GM19043 (cell line): ENCODE results near the gene FRY.
"Not testable (repeated sequence)": the region's sequence is repeated elsewhere in the genome, so short reads cannot be mapped to it uniquely, and the experiment has no call there.

Experiments
- ATAC-seq: cut with Tn5 transposase; IDR thresholded peaks from one replicate; pipeline ENCODE4 v1.9.1; 2021; ENCODE audit warnings: low read depth; ENCODE audit not compliant: unreplicated experiment

FRY gene

GRCh38 chr13:32031025-32031814, at the start of gene FRY:
Gene FRY (plus strand): TSS chr13:32031774. CDS start chr13:32031796, 22 bp downstream.
- ATAC-seq = peak; percentile 69

GRCh38 chr13:31982124-31982523, 49.5 kb upstream of the FRY start:
- no peak for ATAC-seq

GRCh38 chr13:31982540-31982939, 49.0 kb upstream of the FRY start:
- no peak for ATAC-seq

GRCh38 chr13:31983696-31984095, 47.9 kb upstream of the FRY start:
- ATAC-seq = not testable (repeated sequence)

GRCh38 chr13:31984388-31984787, 47.2 kb upstream of the FRY start:
- not testable (repeated sequence) for ATAC-seq

GRCh38 chr13:31986676-31987470, 44.7 kb upstream of the FRY start:
- ATAC-seq = no peak

GRCh38 chr13:31987535-31988170, 43.9 kb upstream of the FRY start:
- no peak for ATAC-seq

- ATAC-seq = not testable (repeated sequence)
Measured at GRCh38 chr13:31994367-31994766, 37.2 kb upstream of the FRY start.

- ATAC-seq = no peak
Measured at GRCh38 chr13:31996601-31997000, 35.0 kb upstream of the FRY start.

- no peak for ATAC-seq
Measured at GRCh38 chr13:31997641-31998040, 33.9 kb upstream of the FRY start.

GRCh38 chr13:31998131-31998530, 33.4 kb upstream of the FRY start:
- no peak for ATAC-seq

GRCh38 chr13:32000754-32001153, 30.8 kb upstream of the FRY start:
- not testable (repeated sequence) for ATAC-seq

GRCh38 chr13:32001154-32001768, 30.3 kb upstream of the FRY start:
- peak; percentile 89 for ATAC-seq

- ATAC-seq = no peak
Measured at GRCh38 chr13:32001769-32002168, 29.8 kb upstream of the FRY start.

GRCh38 chr13:32002873-32003272, 28.7 kb upstream of the FRY start:
- no peak for ATAC-seq

GRCh38 chr13:32007494-32007893, 24.1 kb upstream of the FRY start:
- ATAC-seq = no peak

GRCh38 chr13:32008518-32009175, 22.9 kb upstream of the FRY start:
- no peak for ATAC-seq

- ATAC-seq = no peak
Measured at GRCh38 chr13:32009362-32009761, 22.2 kb upstream of the FRY start.

GRCh38 chr13:32010136-32010535, 21.4 kb upstream of the FRY start:
- no peak for ATAC-seq

- no peak for ATAC-seq
Measured at GRCh38 chr13:32011971-32012370, 19.6 kb upstream of the FRY start.
